Measurements from ENCODE around the gene TMPRSS3.

TMPRSS3 gene

GRCh38 chr21:42440187-42440792, 44.4 kb upstream of the TMPRSS3 start:
- FAIRE-seq = no peak

GRCh38 chr21:42439284-42440186, 43.7 kb upstream of the TMPRSS3 start:
- TF ChIP-seq, protein P1, sequence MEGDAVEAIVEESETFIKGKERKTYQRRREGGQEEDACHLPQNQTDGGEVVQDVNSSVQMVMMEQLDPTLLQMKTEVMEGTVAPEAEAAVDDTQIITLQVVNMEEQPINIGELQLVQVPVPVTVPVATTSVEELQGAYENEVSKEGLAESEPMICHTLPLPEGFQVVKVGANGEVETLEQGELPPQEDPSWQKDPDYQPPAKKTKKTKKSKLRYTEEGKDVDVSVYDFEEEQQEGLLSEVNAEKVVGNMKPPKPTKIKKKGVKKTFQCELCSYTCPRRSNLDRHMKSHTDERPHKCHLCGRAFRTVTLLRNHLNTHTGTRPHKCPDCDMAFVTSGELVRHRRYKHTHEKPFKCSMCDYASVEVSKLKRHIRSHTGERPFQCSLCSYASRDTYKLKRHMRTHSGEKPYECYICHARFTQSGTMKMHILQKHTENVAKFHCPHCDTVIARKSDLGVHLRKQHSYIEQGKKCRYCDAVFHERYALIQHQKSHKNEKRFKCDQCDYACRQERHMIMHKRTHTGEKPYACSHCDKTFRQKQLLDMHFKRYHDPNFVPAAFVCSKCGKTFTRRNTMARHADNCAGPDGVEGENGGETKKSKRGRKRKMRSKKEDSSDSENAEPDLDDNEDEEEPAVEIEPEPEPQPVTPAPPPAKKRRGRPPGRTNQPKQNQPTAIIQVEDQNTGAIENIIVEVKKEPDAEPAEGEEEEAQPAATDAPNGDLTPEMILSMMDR (IDR thresholded peaks at IDR 0.05; ENCODE audit: insufficient read depth, missing control alignments) = no peak
- FAIRE-seq (no peak), DNase-seq (ENCODE audit: insufficient read length, low spot score) (no peak)

More at GRCh38 chr21:42440187-42440792, 44.4 kb upstream of the TMPRSS3 start:
- DNase-seq (ENCODE audit: insufficient read length, low spot score) = no peak
- TF ChIP-seq, protein P1 (IDR thresholded peaks at IDR 0.05; ENCODE audit: insufficient read depth, missing control alignments) = no peak

DNA sequence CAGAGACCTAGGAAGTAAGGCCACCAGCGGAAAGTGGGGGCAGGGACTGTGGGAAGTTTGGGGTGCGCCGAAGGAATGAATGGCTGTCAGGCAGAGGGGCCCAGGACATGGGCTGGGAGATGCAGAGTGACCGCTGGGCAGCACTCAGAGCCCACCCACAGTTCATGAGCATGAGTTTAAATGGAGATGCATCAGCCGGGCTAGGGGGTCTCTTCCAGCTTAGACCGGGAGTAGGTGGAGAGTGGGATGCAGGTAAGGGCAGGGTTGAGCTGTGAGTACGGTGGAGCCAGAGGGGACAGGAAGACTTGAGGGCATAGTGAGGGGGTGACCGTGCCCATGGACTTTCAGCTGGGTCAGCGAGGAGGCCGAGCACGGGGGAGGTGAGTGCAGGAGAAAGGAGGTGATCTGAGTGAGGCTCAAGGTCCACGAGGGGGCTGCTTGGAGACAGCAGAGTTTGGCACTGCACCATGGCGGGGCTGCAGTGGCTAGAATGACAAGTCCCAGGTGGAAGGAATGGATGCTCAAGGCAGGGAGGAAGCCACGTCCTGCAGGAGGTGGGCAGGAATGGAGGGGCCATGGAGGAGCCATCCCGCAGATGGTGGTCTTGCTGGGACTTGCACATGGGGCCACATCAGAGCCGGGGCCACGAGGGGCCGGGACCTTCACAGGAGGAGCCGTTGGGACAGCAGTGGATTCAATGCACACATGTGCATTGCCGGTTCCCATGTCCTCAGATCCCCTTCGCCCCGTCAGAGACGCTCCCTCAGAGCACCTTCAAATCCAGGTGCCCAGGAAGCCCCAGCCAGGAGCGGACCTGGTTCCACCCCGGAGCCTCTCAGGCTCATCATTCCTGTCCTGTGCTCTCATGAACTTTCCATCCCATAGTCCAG, 42.7 kb upstream of the TMPRSS3 start:
- TF ChIP-seq, protein P1 (IDR thresholded peaks at IDR 0.05; ENCODE audit: insufficient read depth, missing control alignments) = no peak
- no peak for DNase-seq (ENCODE audit: insufficient read length, low spot score)
- FAIRE-seq = no peak

DNA sequence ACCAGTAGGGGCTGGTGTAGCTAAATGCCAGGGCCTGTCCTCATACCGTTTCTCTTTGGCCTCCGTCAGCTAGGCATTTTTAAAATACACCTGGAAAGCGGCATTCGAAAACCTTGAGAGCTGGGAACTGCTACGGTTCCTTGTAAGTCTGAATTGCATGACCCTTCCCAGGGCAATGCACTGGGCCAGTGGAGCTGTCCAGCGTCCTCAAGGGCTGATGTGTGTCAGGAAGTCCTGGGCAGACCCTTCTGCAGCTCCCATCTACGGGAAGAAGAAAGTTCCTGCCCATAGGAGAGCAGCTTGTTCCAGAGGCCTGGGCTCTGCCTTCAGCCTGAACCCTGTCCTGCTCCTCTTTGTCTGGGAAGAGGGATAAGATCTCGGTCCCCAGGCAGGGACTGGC, 41.9 kb upstream of the TMPRSS3 start:
- FAIRE-seq (no peak), DNase-seq (ENCODE audit: insufficient read length, low spot score) (no peak)
- TF ChIP-seq, protein P1 (IDR thresholded peaks at IDR 0.05; ENCODE audit: insufficient read depth, missing control alignments) = no peak

GRCh38 chr21:42436914-42437313, 41.1 kb upstream of the TMPRSS3 start:
- FAIRE-seq = no peak
- TF ChIP-seq, protein P1 (IDR thresholded peaks at IDR 0.05; ENCODE audit: insufficient read depth, missing control alignments) = no peak

DNA sequence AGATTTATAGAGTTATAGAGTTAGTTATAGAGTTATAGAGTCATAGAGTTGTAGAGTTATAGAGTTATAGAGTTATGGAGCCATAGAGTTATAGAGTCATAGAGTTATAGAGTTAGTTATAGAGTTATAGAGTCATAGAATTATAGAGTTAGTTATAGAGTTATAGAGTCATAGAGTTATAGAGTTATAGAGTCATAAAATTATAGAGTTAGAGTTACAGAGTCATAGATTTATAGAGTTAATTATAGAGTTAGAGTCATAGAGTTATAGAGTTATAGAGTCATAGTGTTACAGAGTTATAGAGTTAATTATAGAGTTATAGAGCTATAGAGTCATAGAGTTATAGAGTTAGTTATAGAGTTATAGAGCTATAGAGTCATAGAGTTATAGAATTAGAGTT, 40.0 kb upstream of the TMPRSS3 start:
- TF ChIP-seq, protein P1 (IDR thresholded peaks at IDR 0.05; ENCODE audit: insufficient read depth, missing control alignments) = no peak
- FAIRE-seq = no peak
- DNase-seq (ENCODE audit: insufficient read length, low spot score) = no peak

More at GRCh38 chr21:42436914-42437313, 41.1 kb upstream of the TMPRSS3 start:
- no peak for DNase-seq (ENCODE audit: insufficient read length, low spot score)
